GM20000 (cell line): Measurements from ENCODE around the gene HLA-DMB.
A peak's percentile ranks its signal among the peaks of the same experiment; 100 is the strongest.
"Not testable (repeated sequence)": the region's sequence is repeated elsewhere in the genome, so short reads cannot be mapped to it uniquely, and the experiment has no call there.

Experiments
- DNase-seq: peaks from one replicate; pipeline ENCODE4 v3.0.0; 2012; ENCODE audit warnings: low spot score
- TF ChIP-seq, protein P1 (sequence below): IDR thresholded peaks from 2 replicates; pipeline ENCODE4 v1.5.1; 2012; ENCODE audit warnings: mild to moderate bottlenecking, control low read depth; ENCODE audit errors: extremely low read depth, missing control alignments

Gene HLA-DMB

DNA sequence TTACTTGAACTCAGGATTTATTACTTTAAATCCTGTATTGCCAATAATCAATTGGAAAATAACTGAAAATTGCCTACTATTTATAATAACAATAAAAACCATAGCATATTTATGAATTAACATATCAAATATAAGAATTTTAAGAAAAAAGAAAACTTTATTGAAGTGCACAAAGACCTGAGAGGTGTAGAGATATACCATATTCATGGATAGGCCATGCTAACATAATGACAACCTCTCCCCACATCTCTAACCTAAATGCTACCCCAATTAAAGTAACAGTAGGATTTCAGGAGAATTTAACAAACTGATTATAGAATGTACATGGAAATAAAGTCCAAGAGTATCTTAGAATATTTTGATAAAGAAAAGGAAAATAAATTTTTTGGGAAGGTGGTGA is 5.1 kb upstream of the HLA-DMB start:
- TF ChIP-seq, protein P1, sequence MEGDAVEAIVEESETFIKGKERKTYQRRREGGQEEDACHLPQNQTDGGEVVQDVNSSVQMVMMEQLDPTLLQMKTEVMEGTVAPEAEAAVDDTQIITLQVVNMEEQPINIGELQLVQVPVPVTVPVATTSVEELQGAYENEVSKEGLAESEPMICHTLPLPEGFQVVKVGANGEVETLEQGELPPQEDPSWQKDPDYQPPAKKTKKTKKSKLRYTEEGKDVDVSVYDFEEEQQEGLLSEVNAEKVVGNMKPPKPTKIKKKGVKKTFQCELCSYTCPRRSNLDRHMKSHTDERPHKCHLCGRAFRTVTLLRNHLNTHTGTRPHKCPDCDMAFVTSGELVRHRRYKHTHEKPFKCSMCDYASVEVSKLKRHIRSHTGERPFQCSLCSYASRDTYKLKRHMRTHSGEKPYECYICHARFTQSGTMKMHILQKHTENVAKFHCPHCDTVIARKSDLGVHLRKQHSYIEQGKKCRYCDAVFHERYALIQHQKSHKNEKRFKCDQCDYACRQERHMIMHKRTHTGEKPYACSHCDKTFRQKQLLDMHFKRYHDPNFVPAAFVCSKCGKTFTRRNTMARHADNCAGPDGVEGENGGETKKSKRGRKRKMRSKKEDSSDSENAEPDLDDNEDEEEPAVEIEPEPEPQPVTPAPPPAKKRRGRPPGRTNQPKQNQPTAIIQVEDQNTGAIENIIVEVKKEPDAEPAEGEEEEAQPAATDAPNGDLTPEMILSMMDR, result no peak
- no peak for DNase-seq

DNA sequence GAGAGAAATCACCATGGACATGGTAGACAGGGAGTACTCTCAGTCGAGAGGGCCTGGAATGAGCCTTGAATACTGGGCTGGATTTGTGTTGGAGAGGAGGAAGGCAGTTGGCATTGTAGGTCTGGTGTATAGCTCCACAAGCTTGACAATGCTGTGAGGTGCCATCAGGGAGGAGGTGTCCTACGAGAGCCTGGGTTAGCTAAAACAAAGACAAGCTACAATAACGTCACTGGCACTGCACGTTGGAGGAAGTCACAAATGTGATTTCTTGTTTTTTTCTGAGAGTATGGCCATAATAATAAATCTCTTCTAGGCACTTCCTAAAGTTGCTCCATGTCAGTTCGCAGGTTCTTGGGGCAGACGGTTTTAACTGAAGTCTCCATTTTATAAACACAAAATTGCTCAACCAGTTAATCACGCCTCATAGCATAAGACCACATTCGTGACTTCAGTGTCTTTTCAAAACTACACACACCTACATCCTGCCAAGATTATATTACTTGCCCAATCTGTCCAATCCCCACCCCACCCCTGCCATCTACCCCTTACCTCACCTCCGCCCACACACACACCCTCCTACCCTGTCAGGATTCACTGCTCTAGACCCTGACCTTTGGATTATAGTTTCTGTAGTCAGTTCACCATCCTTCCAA is 4.4 kb upstream of the HLA-DMB start:
- TF ChIP-seq, protein P1, result no peak
- no peak for DNase-seq

DNA sequence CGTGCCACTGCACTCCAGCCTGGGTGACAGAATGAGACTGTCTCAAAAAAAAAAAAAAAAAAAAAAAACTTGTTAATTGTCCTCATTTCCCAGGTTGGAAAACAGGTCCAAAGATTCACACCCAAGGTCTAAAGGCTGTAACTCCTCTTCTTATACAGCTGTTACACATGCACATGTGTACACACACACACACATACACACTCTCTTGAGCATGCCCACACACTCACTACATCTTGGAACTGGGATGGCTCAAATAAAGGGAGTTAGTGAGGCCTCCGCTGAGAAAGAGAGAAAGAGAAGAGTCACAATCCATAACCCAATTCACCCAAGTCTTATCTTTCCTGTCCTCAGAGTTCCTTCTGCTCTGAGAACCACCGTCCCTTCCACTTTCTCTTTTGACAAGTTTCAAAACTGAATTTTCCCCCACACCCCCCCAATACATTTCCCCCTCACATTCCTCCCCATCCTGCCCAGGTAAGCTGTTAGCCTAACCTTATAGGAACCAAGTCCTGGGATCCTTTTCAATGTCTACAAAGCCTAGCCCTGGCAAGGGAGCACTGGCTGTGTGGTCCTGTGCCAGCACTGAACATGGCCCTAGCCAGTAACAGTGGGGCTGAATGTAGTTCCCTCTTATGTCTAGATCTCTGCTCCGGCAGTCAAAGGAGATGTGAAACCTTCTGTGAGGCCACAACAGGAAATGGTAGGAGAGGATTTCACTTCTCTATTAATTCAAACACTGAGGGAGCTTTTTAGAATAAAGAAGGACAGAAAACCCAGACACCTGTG is 3.2 kb upstream of the HLA-DMB start:
- DNase-seq, result peak; percentile 64

DNA sequence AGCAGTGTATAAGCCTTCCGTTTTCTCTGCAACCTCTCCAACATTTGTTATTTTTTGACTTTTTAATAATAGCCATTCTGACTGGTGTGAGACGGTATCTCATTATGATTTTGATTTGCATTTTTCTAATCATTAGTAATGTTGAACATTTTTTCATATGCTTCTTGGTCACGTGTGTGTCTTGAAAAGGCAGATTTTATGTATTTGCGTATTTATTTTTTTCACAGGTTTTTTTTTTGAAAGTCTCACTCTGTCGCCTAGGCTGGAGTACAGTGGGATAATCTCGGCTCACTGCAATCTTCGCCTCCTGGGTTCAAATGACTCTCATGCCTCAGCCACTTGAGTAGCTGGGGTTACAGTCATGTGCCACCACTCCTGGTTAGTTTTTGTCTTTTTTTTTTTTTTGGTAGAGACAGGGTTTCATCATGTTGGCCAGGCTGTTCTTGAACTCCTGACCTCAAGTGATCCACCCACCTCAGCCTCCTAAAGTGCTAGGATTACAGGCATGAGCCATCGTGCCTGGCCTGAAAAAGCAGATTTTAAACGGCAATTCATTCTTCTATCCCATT is 1.8 kb upstream of the HLA-DMB start:
- not testable (repeated sequence) for DNase-seq

More for the DNA sequence above, 3.2 kb upstream of the HLA-DMB start:
- TF ChIP-seq, protein P1, result no peak

DNA sequence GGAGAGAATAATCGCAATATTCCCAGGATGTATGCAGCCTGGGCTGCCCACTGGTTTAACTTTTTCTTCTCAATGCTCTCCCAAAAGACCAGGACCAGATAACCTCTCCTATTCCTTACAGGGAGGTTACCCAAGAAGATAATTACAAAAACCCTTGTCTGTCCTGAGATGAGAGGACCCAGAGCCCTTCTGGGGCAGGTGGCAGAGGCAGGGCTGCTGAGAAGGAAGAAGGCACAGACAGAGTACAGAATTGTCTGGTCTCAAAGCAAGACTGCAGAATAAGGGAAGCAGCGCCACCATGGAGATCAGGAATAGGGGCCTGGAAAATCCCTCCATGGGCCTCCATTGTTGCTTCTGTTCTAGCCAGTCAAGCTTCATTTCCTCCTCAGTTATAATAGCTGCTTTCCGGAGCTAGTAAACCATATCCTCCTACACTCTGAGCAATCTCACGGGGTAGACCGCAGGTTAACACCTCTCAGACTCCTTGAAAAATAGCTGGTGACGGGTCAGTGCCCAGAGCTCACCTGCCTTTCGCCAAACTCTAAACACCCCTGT is 463 bp upstream of the HLA-DMB start:
- TF ChIP-seq, protein P1, result no peak
- DNase-seq, result peak; percentile 62

DNA sequence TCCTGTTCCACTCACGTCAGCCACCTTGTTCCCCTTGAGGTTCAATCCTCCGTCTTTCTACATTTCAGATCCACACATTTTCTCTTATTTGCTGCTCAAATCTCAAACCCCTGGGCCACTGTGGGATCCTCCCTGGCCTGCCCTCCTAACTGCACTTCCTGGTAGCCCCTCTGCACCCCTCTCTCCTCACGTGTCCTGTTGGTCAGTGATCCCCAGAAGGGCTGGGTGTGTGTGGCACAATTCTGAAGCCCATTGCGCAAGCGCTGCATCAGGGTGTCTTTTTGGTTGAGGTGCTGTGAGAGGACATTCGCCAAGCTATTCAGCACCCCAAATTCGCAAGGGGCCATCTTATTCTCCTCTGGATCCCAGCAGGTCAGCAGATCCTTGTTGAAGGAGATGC is 2.3 kb downstream of the HLA-DMB start:
- TF ChIP-seq, protein P1, result no peak
- DNase-seq, result no peak

DNA sequence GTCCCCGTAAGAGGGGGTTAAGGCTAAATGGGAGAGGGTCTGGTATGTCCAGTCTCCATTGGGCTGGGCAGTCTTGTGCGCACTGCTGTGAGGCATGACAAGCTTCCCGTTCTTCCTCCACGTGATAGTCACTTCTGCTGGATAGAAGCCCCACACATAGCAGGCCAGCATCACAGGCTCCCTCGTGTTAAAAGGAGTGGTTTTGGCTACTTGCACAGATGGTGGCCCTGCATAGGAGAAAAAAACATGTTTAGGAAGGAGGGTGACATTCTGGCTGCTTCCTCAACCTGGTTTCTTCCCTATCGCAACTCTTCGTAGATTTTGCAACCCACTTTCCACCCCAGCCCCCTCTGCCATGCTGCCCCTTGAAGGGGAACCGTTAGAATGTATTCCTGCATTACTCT is 3.6 kb downstream of the HLA-DMB start:
- DNase-seq, result no peak
- TF ChIP-seq, protein P1, result no peak
